H9 (cell line): ENCODE results near the gene RXFP3. TPM values are rescaled to one million over a fixed set of nuclear protein-coding genes. Genes with fewer than 3 reads are reported as not detected.

Experiments
- DNase-seq: peaks from one replicate; pipeline ENCODE4 v3.0.0-alpha.2; 2017
- H2AFZ ChIP-seq: one replicate; pipeline ENCODE4 v1.6.1; 2013; ENCODE audit warnings: mild to moderate bottlenecking, low read length, control low read depth, moderate library complexity
- H2AK5ac ChIP-seq: 2 replicates; pipeline ENCODE4 v1.6.1; 2013; ENCODE audit warnings: low read length, control low read depth, mixed read lengths; ENCODE audit not compliant: insufficient read length
- H2BK120ac ChIP-seq: one replicate; pipeline ENCODE4 v1.6.1; 2013; ENCODE audit warnings: low read depth, mild to moderate bottlenecking, low read length, control low read depth, inconsistent platforms; ENCODE audit not compliant: poor library complexity, severe bottlenecking
- H2BK12ac ChIP-seq: 2 replicates; pipeline ENCODE4 v1.6.1; 2013; ENCODE audit warnings: low read length, control low read depth, mixed read lengths, low read depth; ENCODE audit not compliant: insufficient read length
- H2BK15ac ChIP-seq: 2 replicates; pipeline ENCODE4 v1.6.1; 2013; ENCODE audit warnings: low read depth, low read length, control low read depth
- H2BK20ac ChIP-seq: one replicate; pipeline ENCODE4 v1.6.1; 2013; ENCODE audit warnings: low read depth, mild to moderate bottlenecking, low read length, control low read depth, inconsistent platforms; ENCODE audit not compliant: poor library complexity, severe bottlenecking
- H2BK5ac ChIP-seq: 2 replicates; pipeline ENCODE4 v1.6.1; 2013; ENCODE audit warnings: low read length, control low read depth, mixed read lengths; ENCODE audit not compliant: insufficient read length
- H3K14ac ChIP-seq: 2 replicates; pipeline ENCODE4 v1.6.1; 2013; ENCODE audit warnings: low read length, control low read depth; ENCODE audit not compliant: insufficient read depth
- H3K18ac ChIP-seq: 2 replicates; pipeline ENCODE4 v1.6.1; 2013; ENCODE audit warnings: low read depth, mild to moderate bottlenecking, mixed read lengths, low read length, control low read depth; ENCODE audit not compliant: insufficient read length
- H3K23ac ChIP-seq: 2 replicates; pipeline ENCODE4 v1.6.1; 2013; ENCODE audit warnings: low read length, control low read depth, mixed read lengths, low read depth; ENCODE audit not compliant: insufficient read length
- H3K23me2 ChIP-seq: 2 replicates; pipeline ENCODE4 v1.6.1; 2013; ENCODE audit warnings: low read depth, mild to moderate bottlenecking, mixed read lengths, low read length, control low read depth; ENCODE audit not compliant: insufficient read length, poor library complexity, severe bottlenecking
- H3K27ac ChIP-seq: 2 replicates; pipeline ENCODE4 v1.5.1; 2013; ENCODE audit warnings: low read length, control low read depth, mixed read lengths, low read depth; ENCODE audit not compliant: insufficient read length
- H3K27me3 ChIP-seq: 2 replicates; pipeline ENCODE4 v1.6.1; 2013; ENCODE audit warnings: low read length, control low read depth, inconsistent platforms; ENCODE audit not compliant: insufficient read depth
- H3K4ac ChIP-seq: 2 replicates; pipeline ENCODE4 v1.6.1; 2013; ENCODE audit warnings: low read depth, mild to moderate bottlenecking, control low read depth, inconsistent platforms, low read length, moderate library complexity
- H3K4me1 ChIP-seq: 2 replicates; pipeline ENCODE4 v1.6.1; 2013; ENCODE audit warnings: low read length, control low read depth, inconsistent platforms; ENCODE audit not compliant: insufficient read depth
- H3K4me2 ChIP-seq: 2 replicates; pipeline ENCODE4 v1.6.1; 2013; ENCODE audit warnings: low read length, control low read depth, mixed read lengths; ENCODE audit not compliant: insufficient read length, insufficient read depth
- H3K56ac ChIP-seq: 2 replicates; pipeline ENCODE4 v1.6.1; 2013; ENCODE audit warnings: low read depth, mild to moderate bottlenecking, mixed read lengths, low read length, control low read depth; ENCODE audit not compliant: insufficient read length
- H3K79me1 ChIP-seq: 2 replicates; pipeline ENCODE4 v1.6.1; 2013; ENCODE audit warnings: low read depth, mild to moderate bottlenecking, moderate library complexity, low read length, control low read depth, inconsistent platforms; ENCODE audit not compliant: insufficient read depth, poor library complexity, severe bottlenecking
- H3K79me2 ChIP-seq: 2 replicates; pipeline ENCODE4 v1.6.1; 2013; ENCODE audit warnings: low read length, control low read depth, inconsistent platforms; ENCODE audit not compliant: insufficient read depth
- H3K9ac ChIP-seq: 2 replicates; pipeline ENCODE4 v1.6.1; 2013; ENCODE audit warnings: low read length, control low read depth, mixed read lengths; ENCODE audit not compliant: insufficient read length; ENCODE audit errors: extremely low read depth
- H3K9me3 ChIP-seq: one replicate; pipeline ENCODE4 v1.6.1; 2013; ENCODE audit warnings: low read depth, low read length, inconsistent platforms; ENCODE audit not compliant: control insufficient read depth
- H3T11ph ChIP-seq: one replicate; pipeline ENCODE4 v1.6.1; 2013; ENCODE audit warnings: mild to moderate bottlenecking, low read length, control low read depth, inconsistent platforms
- H4K20me1 ChIP-seq: one replicate; pipeline ENCODE4 v1.6.1; 2013; ENCODE audit not compliant: control insufficient read depth, insufficient read length, insufficient read depth
- H4K5ac ChIP-seq: 2 replicates; pipeline ENCODE4 v1.6.1; 2013; ENCODE audit warnings: low read depth, mild to moderate bottlenecking, mixed read lengths, low read length, control low read depth; ENCODE audit not compliant: insufficient read length
- H4K8ac ChIP-seq: replicated peaks from 2 replicates; pipeline ENCODE4 v1.6.1; 2013; ENCODE audit warnings: low read length, control low read depth, mixed read lengths, low read depth; ENCODE audit not compliant: insufficient read length
- H4K91ac ChIP-seq: 2 replicates; pipeline ENCODE4 v1.6.1; 2013; ENCODE audit warnings: low read depth, mild to moderate bottlenecking, moderate library complexity, mixed read lengths, low read length, control low read depth; ENCODE audit not compliant: insufficient read length
- H3K27ac Mint-ChIP-seq, 3 experiments: 2 replicates in 2 of 3; 3 replicates in 1 of 3; pipeline ENCODE4 v1.8.0; 2020 to 2021; ENCODE audit warnings: mixed read lengths in 3 of 3, mild to moderate bottlenecking in 1 of 3, moderate library complexity in 1 of 3
- H3K27me3 Mint-ChIP-seq: 2 replicates; pipeline ENCODE4 v1.8.0; 2021; ENCODE audit warnings: low read depth, mild to moderate bottlenecking, moderate library complexity, mixed read lengths
- H3K36me3 Mint-ChIP-seq, 3 experiments: 2 replicates in 2 of 3; 3 replicates in 1 of 3; pipeline ENCODE4 v1.8.0; 2020 to 2021; ENCODE audit warnings: low read depth in 3 of 3, mixed read lengths in 3 of 3; ENCODE audit not compliant: insufficient read depth in 1 of 3
- H3K4me1 Mint-ChIP-seq, 2 experiments: 2 replicates each; pipeline ENCODE4 v1.8.0; 2020; ENCODE audit warnings: mixed read lengths in 2 of 2
- H3K4me3 Mint-ChIP-seq, 2 experiments: 2 replicates in 1 of 2; 3 replicates in 1 of 2; pipeline ENCODE4 v1.8.0; 2020 to 2021; ENCODE audit warnings: mild to moderate bottlenecking in 2 of 2, mixed read lengths in 2 of 2, moderate library complexity in 1 of 2
- H3K9me3 Mint-ChIP-seq, 2 experiments: 2 replicates in 1 of 2; 3 replicates in 1 of 2; pipeline ENCODE4 v1.8.0; 2020; ENCODE audit warnings: mild to moderate bottlenecking in 2 of 2, mixed read lengths in 2 of 2, moderate library complexity in 1 of 2
- WGBS: extraction: QIAGEN DNeasy Blood & Tissue Kit; methylation state at CpG from one replicate; pipeline ENCODE4 v1.1.7; 2013; ENCODE audit warnings: missing lambda C conversion rate, low lambda C conversion rate, mixed read lengths; ENCODE audit not compliant: insufficient read length; ENCODE audit errors: extremely low coverage; 5-methylcytosine and 5-hydroxymethylcytosine counted together
- total RNA-seq: library from RNA; stranded (reverse); gene quantifications from 2 replicates; pipeline ENCODE4 v1.2.1, GENCODE V29; 2021
- TF ChIP-seq, protein P1 (sequence below): fragments of 200-600 bp; sonication (generic); conservative IDR thresholded peaks from 3 replicates; pipeline ENCODE4 v1.8.0; 2021; ENCODE audit warnings: antibody characterized with exemption, mild to moderate bottlenecking

Gene RXFP3
- total RNA-seq, 1 experiment from 2014 or later, result not detected

DNA sequence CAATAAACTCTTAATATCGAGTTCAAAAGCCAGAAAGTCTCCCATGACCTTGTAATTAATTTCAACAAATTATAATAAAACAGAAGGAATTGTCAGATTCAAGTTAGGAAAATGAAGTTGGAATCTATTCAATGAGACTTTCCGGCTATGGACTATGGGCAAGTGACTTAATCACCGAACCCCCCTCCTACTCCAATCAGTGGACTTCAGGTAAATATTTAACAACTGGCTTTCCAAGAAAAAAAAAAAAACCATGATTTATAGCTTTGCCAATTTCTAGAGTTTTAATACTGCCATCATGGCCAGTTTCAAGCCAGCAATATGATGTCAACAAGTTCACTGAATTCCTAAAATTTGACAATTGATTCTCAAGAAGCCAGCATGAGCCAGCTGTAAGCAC, 43.8 kb downstream of the RXFP3 start:
- Mint-ChIP-seq H3K4me1 (peaks cover 47 to 49% of the 10 kb centered on the region in 2 experiments), H3K4me3 (no peak overlapping the region), H3K36me3 (peaks cover 0 to 3% (median 0%) of the 10 kb centered on the region in 3 experiments; a peak in 1 of 7 replicates), H3K27me3 (no peaks in the 10 kb centered on the region), H3K9me3 (no peaks in the 10 kb centered on the region), H3K27ac (no peak overlapping the region)
- H2BK120ac ChIP-seq, result no peak overlapping the region
- H3K23me2 ChIP-seq, result no peaks in the 10 kb centered on the region
- H2AFZ ChIP-seq, result no peak overlapping the region
- H3K4ac ChIP-seq, result no peak overlapping the region
- H3K4me1 ChIP-seq, result peaks cover 8% of the 10 kb centered on the region; the same call in 1 of the 2 replicates
- no peak overlapping the region for H3T11ph ChIP-seq
- H3K23ac ChIP-seq, result no peak overlapping the region
- no peak overlapping the region for H3K9ac ChIP-seq
- H4K91ac ChIP-seq, result no peak overlapping the region
- no peak overlapping the region for H4K5ac ChIP-seq
- no peak overlapping the region for H2BK12ac ChIP-seq
- H3K4me2 ChIP-seq, result no peak overlapping the region
- H3K18ac ChIP-seq, result no peak overlapping the region
- H3K56ac ChIP-seq, result no peak overlapping the region
- H3K27me3 ChIP-seq, result no peaks in the 10 kb centered on the region
- no peaks in the 10 kb centered on the region for H3K79me1 ChIP-seq
- H4K8ac ChIP-seq, result no peak overlapping the region
- no peak overlapping the region for H2BK5ac ChIP-seq
- no peak overlapping the region for H3K27ac ChIP-seq
- no peak overlapping the region for H3K14ac ChIP-seq
- DNase-seq, result no peak
- H4K20me1 ChIP-seq, result no peaks in the 10 kb centered on the region
- TF ChIP-seq, protein P1, sequence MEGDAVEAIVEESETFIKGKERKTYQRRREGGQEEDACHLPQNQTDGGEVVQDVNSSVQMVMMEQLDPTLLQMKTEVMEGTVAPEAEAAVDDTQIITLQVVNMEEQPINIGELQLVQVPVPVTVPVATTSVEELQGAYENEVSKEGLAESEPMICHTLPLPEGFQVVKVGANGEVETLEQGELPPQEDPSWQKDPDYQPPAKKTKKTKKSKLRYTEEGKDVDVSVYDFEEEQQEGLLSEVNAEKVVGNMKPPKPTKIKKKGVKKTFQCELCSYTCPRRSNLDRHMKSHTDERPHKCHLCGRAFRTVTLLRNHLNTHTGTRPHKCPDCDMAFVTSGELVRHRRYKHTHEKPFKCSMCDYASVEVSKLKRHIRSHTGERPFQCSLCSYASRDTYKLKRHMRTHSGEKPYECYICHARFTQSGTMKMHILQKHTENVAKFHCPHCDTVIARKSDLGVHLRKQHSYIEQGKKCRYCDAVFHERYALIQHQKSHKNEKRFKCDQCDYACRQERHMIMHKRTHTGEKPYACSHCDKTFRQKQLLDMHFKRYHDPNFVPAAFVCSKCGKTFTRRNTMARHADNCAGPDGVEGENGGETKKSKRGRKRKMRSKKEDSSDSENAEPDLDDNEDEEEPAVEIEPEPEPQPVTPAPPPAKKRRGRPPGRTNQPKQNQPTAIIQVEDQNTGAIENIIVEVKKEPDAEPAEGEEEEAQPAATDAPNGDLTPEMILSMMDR, result no peak
- no peaks in the 10 kb centered on the region for H3K9me3 ChIP-seq
- no peak overlapping the region for H2BK20ac ChIP-seq
- no peaks in the 10 kb centered on the region for H3K79me2 ChIP-seq
- no peak overlapping the region for H2BK15ac ChIP-seq
- WGBS, result no CpG with 5 or more reads among the region's 3 CpGs
- H2AK5ac ChIP-seq, result no peak overlapping the region
